SK-N-SH (cell line): ENCODE results near the gene OR6B3.

Experiments
- EP300 ChIP-seq, 2 experiments: IDR thresholded peaks; 2 replicates each; pipeline versions ENCODE4 v1.4.0 to v1.6.1; 2012; ENCODE audit warnings: borderline replicate concordance in 1 of 2, low read depth in 1 of 2, low read length in 1 of 2
- EZH2phosphoT487 ChIP-seq: fragments of 200-600 bp; sonication (generic); IDR thresholded peaks from 2 replicates; pipeline ENCODE4 v1.6.1; 2017; ENCODE audit warnings: low read depth, mixed run types, mild to moderate bottlenecking, antibody characterized with exemption, moderate library complexity, borderline replicate concordance
- GABPA ChIP-seq: IDR thresholded peaks from 2 replicates; pipeline ENCODE4 v1.4.0; 2012; ENCODE audit warnings: low read depth, mild to moderate bottlenecking
- POLR2AphosphoS5 ChIP-seq: IDR thresholded peaks from 2 replicates; pipeline ENCODE4 v1.6.1; 2012; ENCODE audit warnings: low read depth, low read length
- SIN3A ChIP-seq: IDR thresholded peaks from 2 replicates; pipeline ENCODE4 v1.6.1; 2012; ENCODE audit warnings: low read depth, mild to moderate bottlenecking, low read length, moderate library complexity, borderline replicate concordance
- SMC3 ChIP-seq: IDR thresholded peaks from 2 replicates; pipeline ENCODE4 v1.6.1; 2012; ENCODE audit warnings: low read depth, low read length, improper control_type of control experiment
- TAF1 ChIP-seq: IDR thresholded peaks from 2 replicates; pipeline ENCODE4 v1.6.1; 2012; ENCODE audit warnings: low read depth, mild to moderate bottlenecking, low read length, moderate library complexity, borderline replicate concordance
- TF ChIP-seq, protein P1 (sequence below): fragments of 150-350 bp; IDR thresholded peaks from 2 replicates; pipeline ENCODE4 v1.6.1; 2016; ENCODE audit warnings: mild to moderate bottlenecking, low read depth, low read length
- TF ChIP-seq, protein P2 (sequence below): IDR thresholded peaks from 2 replicates; pipeline ENCODE4 v1.6.1; 2012; ENCODE audit warnings: mild to moderate bottlenecking, low read depth, low read length, moderate library complexity
- TF ChIP-seq, protein P3 (sequence below): IDR thresholded peaks from 2 replicates; pipeline ENCODE4 v1.4.0; 2012; ENCODE audit warnings: low read depth
- TF ChIP-seq, protein P4 (sequence below): fragments of 200-600 bp; sonication (generic); IDR thresholded peaks from 2 replicates; pipeline ENCODE4 v1.6.1; 2017; ENCODE audit warnings: antibody characterized with exemption, mild to moderate bottlenecking, moderate library complexity
- TF ChIP-seq, protein P5 (sequence below): fragments of 150-350 bp; IDR thresholded peaks from 2 replicates; pipeline ENCODE4 v1.6.1; 2017; ENCODE audit warnings: antibody characterized with exemption, low read length, low read depth, borderline replicate concordance
- TF ChIP-seq, protein P6 (sequence below): IDR thresholded peaks from 2 replicates; pipeline ENCODE4; 2012

DNA sequence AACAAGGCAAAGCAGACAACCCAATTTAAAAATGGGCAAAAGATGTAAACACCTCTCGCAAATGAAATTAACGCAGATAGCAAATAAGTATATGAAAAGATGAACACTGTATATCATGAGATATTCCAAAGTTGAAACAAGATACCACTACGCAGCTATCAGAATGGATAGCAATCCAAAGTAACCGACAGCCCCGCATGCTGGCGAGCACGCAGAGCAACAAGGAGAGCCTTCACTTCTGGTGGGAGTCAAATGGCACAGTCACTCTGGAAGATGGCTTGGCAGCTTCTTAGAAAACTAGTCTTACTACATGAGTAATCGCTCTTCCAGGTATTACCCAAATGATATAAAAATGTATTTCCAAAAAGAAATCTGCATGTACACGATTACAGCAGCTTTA is 29.5 kb downstream of the OR6B3 start:
- TF ChIP-seq, protein P1, sequence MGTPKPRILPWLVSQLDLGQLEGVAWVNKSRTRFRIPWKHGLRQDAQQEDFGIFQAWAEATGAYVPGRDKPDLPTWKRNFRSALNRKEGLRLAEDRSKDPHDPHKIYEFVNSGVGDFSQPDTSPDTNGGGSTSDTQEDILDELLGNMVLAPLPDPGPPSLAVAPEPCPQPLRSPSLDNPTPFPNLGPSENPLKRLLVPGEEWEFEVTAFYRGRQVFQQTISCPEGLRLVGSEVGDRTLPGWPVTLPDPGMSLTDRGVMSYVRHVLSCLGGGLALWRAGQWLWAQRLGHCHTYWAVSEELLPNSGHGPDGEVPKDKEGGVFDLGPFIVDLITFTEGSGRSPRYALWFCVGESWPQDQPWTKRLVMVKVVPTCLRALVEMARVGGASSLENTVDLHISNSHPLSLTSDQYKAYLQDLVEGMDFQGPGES: no peak
- TF ChIP-seq, protein P2, sequence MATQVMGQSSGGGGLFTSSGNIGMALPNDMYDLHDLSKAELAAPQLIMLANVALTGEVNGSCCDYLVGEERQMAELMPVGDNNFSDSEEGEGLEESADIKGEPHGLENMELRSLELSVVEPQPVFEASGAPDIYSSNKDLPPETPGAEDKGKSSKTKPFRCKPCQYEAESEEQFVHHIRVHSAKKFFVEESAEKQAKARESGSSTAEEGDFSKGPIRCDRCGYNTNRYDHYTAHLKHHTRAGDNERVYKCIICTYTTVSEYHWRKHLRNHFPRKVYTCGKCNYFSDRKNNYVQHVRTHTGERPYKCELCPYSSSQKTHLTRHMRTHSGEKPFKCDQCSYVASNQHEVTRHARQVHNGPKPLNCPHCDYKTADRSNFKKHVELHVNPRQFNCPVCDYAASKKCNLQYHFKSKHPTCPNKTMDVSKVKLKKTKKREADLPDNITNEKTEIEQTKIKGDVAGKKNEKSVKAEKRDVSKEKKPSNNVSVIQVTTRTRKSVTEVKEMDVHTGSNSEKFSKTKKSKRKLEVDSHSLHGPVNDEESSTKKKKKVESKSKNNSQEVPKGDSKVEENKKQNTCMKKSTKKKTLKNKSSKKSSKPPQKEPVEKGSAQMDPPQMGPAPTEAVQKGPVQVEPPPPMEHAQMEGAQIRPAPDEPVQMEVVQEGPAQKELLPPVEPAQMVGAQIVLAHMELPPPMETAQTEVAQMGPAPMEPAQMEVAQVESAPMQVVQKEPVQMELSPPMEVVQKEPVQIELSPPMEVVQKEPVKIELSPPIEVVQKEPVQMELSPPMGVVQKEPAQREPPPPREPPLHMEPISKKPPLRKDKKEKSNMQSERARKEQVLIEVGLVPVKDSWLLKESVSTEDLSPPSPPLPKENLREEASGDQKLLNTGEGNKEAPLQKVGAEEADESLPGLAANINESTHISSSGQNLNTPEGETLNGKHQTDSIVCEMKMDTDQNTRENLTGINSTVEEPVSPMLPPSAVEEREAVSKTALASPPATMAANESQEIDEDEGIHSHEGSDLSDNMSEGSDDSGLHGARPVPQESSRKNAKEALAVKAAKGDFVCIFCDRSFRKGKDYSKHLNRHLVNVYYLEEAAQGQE: no peak
- TF ChIP-seq, protein P3, sequence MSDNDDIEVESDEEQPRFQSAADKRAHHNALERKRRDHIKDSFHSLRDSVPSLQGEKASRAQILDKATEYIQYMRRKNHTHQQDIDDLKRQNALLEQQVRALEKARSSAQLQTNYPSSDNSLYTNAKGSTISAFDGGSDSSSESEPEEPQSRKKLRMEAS: no peak
- TF ChIP-seq GABPA (no peak), EZH2phosphoT487 (no peak), POLR2AphosphoS5 (no peak), TAF1 (no peak), SIN3A (no peak), SMC3 (no peak), EP300 (IDR thresholded peaks at IDR 0.05; ENCODE audit: borderline replicate concordance in 1 of 2, low read depth in 1 of 2, low read length in 1 of 2) (no peak)
- TF ChIP-seq, protein P4, sequence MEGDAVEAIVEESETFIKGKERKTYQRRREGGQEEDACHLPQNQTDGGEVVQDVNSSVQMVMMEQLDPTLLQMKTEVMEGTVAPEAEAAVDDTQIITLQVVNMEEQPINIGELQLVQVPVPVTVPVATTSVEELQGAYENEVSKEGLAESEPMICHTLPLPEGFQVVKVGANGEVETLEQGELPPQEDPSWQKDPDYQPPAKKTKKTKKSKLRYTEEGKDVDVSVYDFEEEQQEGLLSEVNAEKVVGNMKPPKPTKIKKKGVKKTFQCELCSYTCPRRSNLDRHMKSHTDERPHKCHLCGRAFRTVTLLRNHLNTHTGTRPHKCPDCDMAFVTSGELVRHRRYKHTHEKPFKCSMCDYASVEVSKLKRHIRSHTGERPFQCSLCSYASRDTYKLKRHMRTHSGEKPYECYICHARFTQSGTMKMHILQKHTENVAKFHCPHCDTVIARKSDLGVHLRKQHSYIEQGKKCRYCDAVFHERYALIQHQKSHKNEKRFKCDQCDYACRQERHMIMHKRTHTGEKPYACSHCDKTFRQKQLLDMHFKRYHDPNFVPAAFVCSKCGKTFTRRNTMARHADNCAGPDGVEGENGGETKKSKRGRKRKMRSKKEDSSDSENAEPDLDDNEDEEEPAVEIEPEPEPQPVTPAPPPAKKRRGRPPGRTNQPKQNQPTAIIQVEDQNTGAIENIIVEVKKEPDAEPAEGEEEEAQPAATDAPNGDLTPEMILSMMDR: no peak
- TF ChIP-seq, protein P5, sequence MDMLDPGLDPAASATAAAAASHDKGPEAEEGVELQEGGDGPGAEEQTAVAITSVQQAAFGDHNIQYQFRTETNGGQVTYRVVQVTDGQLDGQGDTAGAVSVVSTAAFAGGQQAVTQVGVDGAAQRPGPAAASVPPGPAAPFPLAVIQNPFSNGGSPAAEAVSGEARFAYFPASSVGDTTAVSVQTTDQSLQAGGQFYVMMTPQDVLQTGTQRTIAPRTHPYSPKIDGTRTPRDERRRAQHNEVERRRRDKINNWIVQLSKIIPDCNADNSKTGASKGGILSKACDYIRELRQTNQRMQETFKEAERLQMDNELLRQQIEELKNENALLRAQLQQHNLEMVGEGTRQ: no peak
- TF ChIP-seq, protein P6, sequence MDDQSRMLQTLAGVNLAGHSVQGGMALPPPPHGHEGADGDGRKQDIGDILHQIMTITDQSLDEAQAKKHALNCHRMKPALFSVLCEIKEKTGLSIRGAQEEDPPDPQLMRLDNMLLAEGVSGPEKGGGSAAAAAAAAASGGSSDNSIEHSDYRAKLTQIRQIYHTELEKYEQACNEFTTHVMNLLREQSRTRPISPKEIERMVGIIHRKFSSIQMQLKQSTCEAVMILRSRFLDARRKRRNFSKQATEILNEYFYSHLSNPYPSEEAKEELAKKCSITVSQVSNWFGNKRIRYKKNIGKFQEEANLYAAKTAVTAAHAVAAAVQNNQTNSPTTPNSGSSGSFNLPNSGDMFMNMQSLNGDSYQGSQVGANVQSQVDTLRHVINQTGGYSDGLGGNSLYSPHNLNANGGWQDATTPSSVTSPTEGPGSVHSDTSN: no peak
